GM18517 (cell line): Measurements from ENCODE around the gene OR52I2.

ENCODE experiments used
- ATAC-seq: cut with Tn5 transposase; IDR thresholded peaks from one replicate; pipeline ENCODE4 v1.9.1; 2021; ENCODE audit warnings: mild to moderate bottlenecking, moderate library complexity; ENCODE audit not compliant: unreplicated experiment

Gene OR52I2

GRCh38 chr11:4581443-4581842 is at the start of gene OR52I2:
Gene OR52I2, plus strand, starts transcription at chr11:4581743.
- ATAC-seq = no peak

DNA sequence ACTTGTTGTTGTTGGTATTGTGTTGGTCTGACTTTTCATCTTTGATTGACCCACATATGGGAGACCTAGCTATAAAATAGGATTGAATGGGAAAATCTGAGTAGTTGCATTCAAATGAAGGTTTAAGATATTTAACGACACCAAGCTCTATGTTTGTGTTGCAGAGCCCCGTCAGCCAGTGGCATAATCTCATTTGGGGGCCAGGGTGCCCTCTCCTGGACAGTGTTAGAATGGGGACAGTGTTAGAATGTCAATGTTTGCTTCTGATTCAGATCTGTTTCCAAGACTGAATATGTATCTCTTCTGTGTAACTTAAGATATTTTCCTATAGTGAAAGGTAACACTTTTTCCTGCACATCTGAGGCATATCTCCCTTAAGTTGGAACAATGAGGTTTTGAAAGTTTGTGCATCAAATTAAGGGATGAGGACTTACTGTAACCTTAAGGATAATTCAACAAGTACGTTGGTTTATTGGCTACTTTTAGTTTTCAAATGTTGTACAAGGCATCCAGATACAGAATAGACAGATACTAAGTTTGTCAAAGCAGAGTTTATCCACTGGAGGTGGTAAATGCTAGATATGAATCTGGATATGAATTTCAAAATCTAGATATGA is 41.8 kb upstream of the OR52I2 start:
- no peak for ATAC-seq

GRCh38 chr11:4541071-4541470 is 40.5 kb upstream of the OR52I2 start:
- no peak for ATAC-seq

- ATAC-seq = no peak
These were observed 38.0 kb upstream of the OR52I2 start for GRCh38 chr11:4543561-4543960.

- no peak for ATAC-seq
These were observed 36.7 kb upstream of the OR52I2 start, which contains the start of gene OR52M1 for GRCh38 chr11:4544891-4545290. Gene OR52M1, plus strand, starts transcription at chr11:4545191. Its CDS starts 0 bp downstream, at chr11:4545191.

GRCh38 chr11:4546878-4547277 is 34.7 kb upstream of the OR52I2 start:
- no peak for ATAC-seq

DNA sequence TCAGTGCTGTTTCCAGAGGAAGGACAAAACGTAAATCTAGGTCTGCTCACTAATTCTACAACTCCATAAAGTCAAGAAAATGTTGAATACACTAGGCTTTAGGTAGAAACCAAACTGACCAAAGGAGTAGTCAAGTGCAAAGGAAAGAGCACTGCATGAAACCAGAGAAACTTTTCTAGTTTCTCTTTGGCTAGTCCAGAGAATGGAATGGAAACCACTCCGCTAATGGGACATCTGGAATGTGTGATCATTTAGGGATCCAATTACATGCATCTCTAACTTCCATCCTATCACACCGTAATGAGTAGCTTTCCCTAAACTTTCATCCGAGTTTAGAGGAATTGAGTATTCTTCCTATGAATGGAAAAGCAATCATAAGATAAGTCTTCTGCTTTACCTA is 34.1 kb upstream of the OR52I2 start:
- ATAC-seq = no peak

- no peak for ATAC-seq
These were observed 30.1 kb upstream of the OR52I2 start for GRCh38 chr11:4551346-4551979.

GRCh38 chr11:4559527-4560440 is 21.8 kb upstream of the OR52I2 start:
- ATAC-seq = no peak

- ATAC-seq = no peak
These were observed 21.1 kb upstream of the OR52I2 start for GRCh38 chr11:4560467-4560866.

DNA sequence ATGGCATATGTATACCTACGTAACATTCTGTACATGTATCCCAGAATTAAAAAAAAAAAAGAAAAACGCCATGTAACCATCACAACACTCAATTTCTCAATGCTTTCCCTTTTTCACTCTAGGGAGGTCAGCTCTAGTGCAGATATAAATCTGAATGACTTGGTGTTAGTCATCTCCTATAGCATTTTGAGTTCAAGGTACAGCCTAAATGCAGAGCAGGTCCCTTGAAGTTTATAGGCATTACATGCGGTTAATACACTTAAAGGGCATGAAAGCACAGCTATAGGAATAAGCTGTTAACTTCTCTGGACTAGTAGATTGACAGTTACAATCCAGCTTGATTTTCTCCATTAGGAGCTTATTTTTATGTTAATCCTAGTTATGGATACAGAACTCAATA is 16.2 kb upstream of the OR52I2 start:
- ATAC-seq = no peak

GRCh38 chr11:4569075-4569474 is 12.5 kb upstream of the OR52I2 start:
- no peak for ATAC-seq

GRCh38 chr11:4576880-4577279 is 4.7 kb upstream of the OR52I2 start:
- ATAC-seq = no peak

- no peak for ATAC-seq
These were observed 3.8 kb upstream of the OR52I2 start for GRCh38 chr11:4577761-4578160.

- no peak for ATAC-seq
These were observed 2.9 kb upstream of the OR52I2 start for GRCh38 chr11:4578624-4579023.

DNA sequence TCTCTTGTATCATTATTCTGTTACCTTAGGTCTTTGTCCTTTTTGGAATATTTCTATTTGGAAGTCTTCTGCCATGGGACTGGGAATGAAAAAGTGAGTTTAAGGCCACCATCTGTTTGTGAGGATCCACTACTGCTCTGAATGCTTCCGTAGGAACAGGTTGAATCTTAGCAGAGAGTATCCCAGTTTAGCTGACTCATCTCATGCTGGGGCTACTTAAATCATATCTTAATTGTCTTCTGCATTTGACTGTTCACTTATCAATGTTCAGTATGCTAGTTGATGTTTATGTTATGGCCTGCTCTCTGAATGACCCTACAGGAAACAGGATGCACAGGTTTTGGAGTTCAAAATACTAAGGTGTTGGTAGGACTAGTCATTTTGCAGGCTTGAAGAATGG is 1.4 kb upstream of the OR52I2 start:
- ATAC-seq = no peak

DNA sequence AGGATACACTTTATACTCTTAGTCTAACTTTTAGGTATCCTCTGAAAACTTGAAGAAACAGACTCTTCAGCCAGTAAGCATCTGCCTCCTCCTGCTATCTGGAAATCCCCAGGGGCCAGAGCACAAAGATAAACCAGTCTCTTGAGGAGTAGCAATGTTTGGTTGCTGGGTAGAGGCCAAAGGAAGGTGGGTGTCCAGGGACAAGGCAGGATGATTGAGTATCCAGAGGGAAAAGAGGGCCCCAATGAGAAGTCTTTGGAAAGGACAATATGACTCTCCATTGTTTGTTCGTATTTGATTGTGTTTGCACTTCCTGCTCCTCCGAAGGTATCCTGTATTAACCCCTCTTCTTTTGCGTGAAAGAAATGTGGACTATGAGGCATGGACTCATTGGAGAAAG is 7.5 kb downstream of the OR52I2 start:
- no peak for ATAC-seq

GRCh38 chr11:4593739-4594138 is 12.2 kb downstream of the OR52I2 start, which contains the start of gene OR52I1:
Gene OR52I1, plus strand, starts transcription at chr11:4594039. Its CDS starts 0 bp downstream, at chr11:4594039.
- no peak for ATAC-seq

DNA sequence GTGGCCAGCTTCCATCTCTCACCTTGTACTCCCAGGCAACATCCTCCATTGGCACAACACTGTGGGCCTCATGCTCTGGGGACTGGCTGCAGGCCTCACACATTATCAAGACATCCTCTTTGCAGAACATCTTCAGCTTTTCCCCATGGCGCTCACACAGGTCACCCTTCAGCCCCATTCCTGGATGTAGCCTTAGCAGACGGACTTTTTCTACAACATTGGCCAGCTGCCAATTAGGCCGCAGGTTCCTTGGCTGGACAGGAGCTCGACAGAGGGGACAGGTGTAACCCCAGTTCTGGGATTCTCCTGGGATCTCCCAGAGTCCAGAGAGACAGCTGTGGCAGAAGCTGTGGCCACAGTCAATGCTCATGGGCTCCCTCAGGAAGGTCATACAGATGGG is 23.5 kb downstream of the OR52I2 start:
- no peak for ATAC-seq

DNA sequence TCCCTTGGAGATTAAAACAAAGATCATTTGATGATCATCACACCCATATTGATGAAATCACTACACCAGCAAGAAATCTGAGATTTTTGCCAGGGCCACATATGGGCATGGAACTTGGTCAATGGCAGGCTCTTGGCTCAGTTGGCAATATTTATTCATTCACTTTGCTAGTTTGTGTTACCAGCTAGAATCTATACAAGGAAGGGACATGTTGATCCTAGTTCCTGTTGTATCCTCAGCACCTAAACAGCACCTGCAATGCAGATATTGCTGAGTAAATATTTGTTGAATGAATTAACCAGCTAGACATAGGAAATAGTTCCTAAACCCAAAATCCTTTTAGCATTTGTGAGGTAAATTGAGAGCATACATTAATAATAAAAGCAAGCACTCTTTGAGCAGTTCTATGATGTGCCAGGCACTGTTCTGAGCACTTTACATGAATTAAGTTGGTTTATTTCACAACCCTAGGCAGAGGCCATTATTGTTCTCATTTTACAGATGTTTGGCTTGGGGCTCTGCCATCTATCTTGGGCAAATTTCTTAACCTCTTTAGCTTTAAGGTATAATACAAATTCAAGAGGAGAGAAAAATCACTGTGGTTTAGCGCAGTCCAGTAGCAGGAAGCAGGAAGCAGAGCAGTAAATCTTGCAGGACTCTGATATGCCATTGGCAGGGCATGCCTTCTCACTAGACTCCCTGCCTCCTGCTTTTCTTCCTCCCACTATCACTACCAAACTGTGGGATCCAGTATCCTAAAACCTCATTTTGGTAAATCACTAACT is 24.9 kb downstream of the OR52I2 start:
- ATAC-seq = no peak

DNA sequence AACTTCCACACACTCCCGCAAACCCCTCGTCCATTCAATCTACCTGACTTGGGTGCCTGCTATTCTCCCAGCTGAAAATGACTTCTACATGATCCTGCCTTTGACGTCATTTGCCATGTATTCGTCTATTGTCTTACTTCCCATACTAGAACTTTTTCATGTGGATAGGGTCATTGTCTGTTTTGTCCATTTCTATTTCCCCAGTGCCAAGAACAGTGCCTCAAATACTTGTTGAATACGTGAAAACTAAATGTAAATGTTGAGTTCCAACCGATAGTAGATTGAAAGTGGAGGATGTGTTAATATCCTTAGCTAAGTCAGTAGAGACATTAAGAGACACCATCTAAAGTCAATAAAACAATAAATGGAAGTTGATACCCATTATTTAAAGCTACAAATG is 25.6 kb downstream of the OR52I2 start:
- ATAC-seq = no peak
